H1 (cell line): Measurements from ENCODE around the gene TTBK2.

Experiments used
- ATF3 ChIP-seq: IDR thresholded peaks from 2 replicates; pipeline ENCODE4 v1.6.1; 2011; ENCODE audit warnings: low read depth, mild to moderate bottlenecking, low read length; ENCODE audit not compliant: insufficient read depth
- CTCF ChIP-seq, 3 experiments: IDR thresholded peaks; 1 replicate in 2 of 3; 2 replicates in 1 of 3; pipeline versions ENCODE4 v1.5.1 to v1.6.1; 2011; ENCODE audit warnings: low read length in 3 of 3, mild to moderate bottlenecking in 3 of 3, inconsistent platforms in 2 of 3, low read depth in 1 of 3, moderate library complexity in 1 of 3; ENCODE audit not compliant: insufficient read depth in 1 of 3; ENCODE audit errors: control extremely low read depth in 1 of 3
- EP300 ChIP-seq, 2 experiments: IDR thresholded peaks; 1 replicate in 1 of 2; 2 replicates in 1 of 2; pipeline ENCODE4 v1.6.1; 2011 to 2012; ENCODE audit warnings: low read depth in 2 of 2, low read length in 2 of 2, mild to moderate bottlenecking in 2 of 2, borderline replicate concordance in 1 of 2, inconsistent platforms in 1 of 2, moderate library complexity in 1 of 2
- EZH2 ChIP-seq: fragments of 200-600 bp; sonication (generic); IDR thresholded peaks from 2 replicates; pipeline ENCODE4 v1.7.1; 2012; ENCODE audit warnings: low read depth, mild to moderate bottlenecking, moderate library complexity, low read length, inconsistent platforms; ENCODE audit not compliant: severe bottlenecking
- JUND ChIP-seq: IDR thresholded peaks from 2 replicates; pipeline ENCODE4 v1.6.1; 2011; ENCODE audit warnings: mild to moderate bottlenecking, improper control_type of control experiment, low read length
- MAX ChIP-seq: IDR thresholded peaks from 2 replicates; pipeline ENCODE4 v1.6.1; 2012; ENCODE audit warnings: inconsistent platforms
- TAF1 ChIP-seq: IDR thresholded peaks from 2 replicates; pipeline ENCODE4 v1.6.1; 2011; ENCODE audit warnings: mild to moderate bottlenecking, low read depth, low read length

DNA sequence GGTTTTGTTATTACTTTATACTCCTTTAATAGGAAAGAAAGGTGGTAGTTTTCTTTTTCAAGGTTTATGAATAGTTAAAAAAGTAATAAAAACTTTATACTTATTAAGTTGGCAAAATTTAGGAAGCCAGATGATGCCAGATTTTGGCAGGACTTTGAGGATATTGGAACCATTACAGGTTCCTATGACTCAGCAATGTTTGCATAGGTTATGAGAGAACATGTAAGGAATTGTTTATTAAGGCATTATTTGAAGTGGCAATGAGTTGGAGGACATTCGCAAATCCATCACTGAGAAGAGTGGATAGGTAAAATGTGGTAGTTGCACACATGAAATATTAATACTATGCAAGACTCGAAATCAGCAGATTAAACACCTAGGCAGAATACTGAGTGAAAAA is 213.5 kb downstream of the TTBK2 start:
- no peak for TF ChIP-seq MAX
- no peak for TF ChIP-seq EP300 (IDR thresholded peaks at IDR 0.05; ENCODE audit: borderline replicate concordance in 1 of 2, low read depth in 2 of 2, low read length in 2 of 2)
- TF ChIP-seq JUND: no peak
- no peak for TF ChIP-seq EZH2
- no peak for TF ChIP-seq ATF3
- no peak for TF ChIP-seq CTCF (IDR thresholded peaks at IDR 0.05; ENCODE audit: control extremely low read depth in 1 of 3, insufficient read depth in 1 of 3, low read depth in 1 of 3, low read length in 3 of 3)
- no peak for TF ChIP-seq TAF1
